CD14-positive monocyte (primary cell): ENCODE data around the gene SAMD5. TPM values are rescaled to one million over a fixed set of nuclear protein-coding genes. Genes with fewer than 3 reads are reported as not detected.

Experiments
- DNase-seq, 3 donors: peaks; one replicate each; pipeline ENCODE4 v3.0.0-alpha.2; 2011 to 2022
- H2AFZ ChIP-seq: 2 replicates; pipeline ENCODE4 v1.6.0; 2012; ENCODE audit warnings: mild to moderate bottlenecking, low read depth, low read length, inconsistent platforms; ENCODE audit not compliant: insufficient read depth, poor library complexity, severe bottlenecking
- H3K27ac ChIP-seq, 2 donors: 1 replicate in 1 of 2; 2 replicates in 1 of 2; pipeline ENCODE4 v1.5.1; 2012 to 2013; ENCODE audit warnings: low read length in 2 of 2, control low read depth in 1 of 2, inconsistent platforms in 1 of 2, low read depth in 1 of 2, mild to moderate bottlenecking in 1 of 2
- H3K27me3 ChIP-seq, 2 donors: one replicate each; pipeline versions ENCODE4 v1.6.0 to v1.6.1; 2011 to 2013; ENCODE audit warnings: low read length in 2 of 2; ENCODE audit not compliant: control insufficient read depth in 2 of 2, insufficient read depth in 2 of 2
- H3K36me3 ChIP-seq, 2 donors: replicated peaks in 1 of 2; 1 replicate in 1 of 2; 2 replicates in 1 of 2; pipeline versions ENCODE4 v1.5.1 to v1.6.1; 2012 to 2013; ENCODE audit warnings: low read length in 2 of 2, control low read depth in 1 of 2, inconsistent platforms in 1 of 2, mild to moderate bottlenecking in 1 of 2; ENCODE audit not compliant: insufficient read depth in 2 of 2, control insufficient read depth in 1 of 2
- H3K4me1 ChIP-seq, 2 donors: 1 replicate in 1 of 2; 2 replicates in 1 of 2; pipeline versions ENCODE4 v1.5.1 to v1.6.1; 2012 to 2013; ENCODE audit warnings: low read length in 2 of 2, control low read depth in 1 of 2, inconsistent platforms in 1 of 2, mild to moderate bottlenecking in 1 of 2, moderate library complexity in 1 of 2; ENCODE audit not compliant: insufficient read depth in 2 of 2, control insufficient read depth in 1 of 2
- H3K4me2 ChIP-seq: replicated peaks from 2 replicates; pipeline ENCODE3; 2012; ENCODE audit warnings: low read length, moderate library complexity, mild to moderate bottlenecking; ENCODE audit not compliant: poor library complexity, severe bottlenecking; ENCODE audit errors: extremely low read depth
- H3K4me3 ChIP-seq, 3 experiments: fragments of 200-600 bp in 1 of 3; sonication (generic) in 1 of 3; replicated peaks in 1 of 3; 1 replicate in 2 of 3; 2 replicates in 1 of 3; pipeline ENCODE4 v1.5.1; 2011 to 2013; ENCODE audit warnings: low read length in 3 of 3, mild to moderate bottlenecking in 3 of 3, control low read depth in 2 of 3, low read depth in 2 of 3, inconsistent platforms in 1 of 3, moderate library complexity in 1 of 3
- H3K79me2 ChIP-seq: 2 replicates; pipeline ENCODE4 v1.6.0; 2012; ENCODE audit warnings: mild to moderate bottlenecking, control low read depth, inconsistent platforms, low read length, moderate library complexity; ENCODE audit not compliant: insufficient read depth
- H3K9ac ChIP-seq: 2 replicates; pipeline ENCODE4 v1.6.0; 2017; ENCODE audit warnings: low read length, mild to moderate bottlenecking; ENCODE audit not compliant: insufficient read depth, poor library complexity, severe bottlenecking
- H3K9me3 ChIP-seq, 2 donors: replicated peaks in 1 of 2; 1 replicate in 1 of 2; 2 replicates in 1 of 2; pipeline versions ENCODE4 v1.5.1 to v1.6.1; 2012 to 2013; ENCODE audit warnings: low read length in 2 of 2, control low read depth in 1 of 2; ENCODE audit not compliant: control insufficient read depth in 1 of 2, insufficient read depth in 1 of 2
- H4K20me1 ChIP-seq: 2 replicates; pipeline ENCODE4 v1.6.0; 2012; ENCODE audit warnings: mild to moderate bottlenecking, low read length, control low read depth, moderate library complexity; ENCODE audit not compliant: insufficient read depth
- H3K27ac Mint-ChIP-seq, 7 donors: one replicate each; pipeline ENCODE4 v1.8.0; 2020; ENCODE audit warnings: mild to moderate bottlenecking in 7 of 7, mixed read lengths in 7 of 7, moderate library complexity in 6 of 7, inconsistent platforms in 2 of 7
- H3K27me3 Mint-ChIP-seq, 3 donors: one replicate each; pipeline ENCODE4 v1.8.0; 2021 to 2022; ENCODE audit warnings: low read depth in 3 of 3, mild to moderate bottlenecking in 3 of 3, mixed read lengths in 3 of 3, moderate library complexity in 3 of 3, inconsistent platforms in 1 of 3
- H3K36me3 Mint-ChIP-seq, 2 donors: one replicate each; pipeline ENCODE4 v1.8.0; 2020; ENCODE audit warnings: mixed read lengths in 2 of 2, inconsistent platforms in 1 of 2, mild to moderate bottlenecking in 1 of 2
- H3K4me1 Mint-ChIP-seq: one replicate; pipeline ENCODE4 v1.8.0; 2020; ENCODE audit warnings: mild to moderate bottlenecking, mixed read lengths
- H3K4me3 Mint-ChIP-seq, 2 donors: one replicate each; pipeline ENCODE4 v1.8.0; 2020; ENCODE audit warnings: mild to moderate bottlenecking in 2 of 2, mixed read lengths in 2 of 2, moderate library complexity in 1 of 2
- H3K9me3 Mint-ChIP-seq, 7 donors: one replicate each; pipeline ENCODE4 v1.8.0; 2020 to 2022; ENCODE audit warnings: mixed read lengths in 7 of 7, mild to moderate bottlenecking in 6 of 7, moderate library complexity in 6 of 7, inconsistent platforms in 2 of 7
- WGBS: methylation state at CpG from one replicate; pipeline ENCODE4 v1.1.5; 2013; ENCODE audit warnings: missing lambda C conversion rate; ENCODE audit not compliant: insufficient coverage; 5-methylcytosine and 5-hydroxymethylcytosine counted together
- intact Hi-C, 2 donors: fragments of 100-400 bp; cut with micrococcal nuclease; formaldehyde crosslinking; loops; one replicate each; pipeline versions ENCODE4 v1.15.0 to v1.15.1; 2023
- polyA plus RNA-seq, 3 donors: library from polyadenylated mRNA; depleted of rRNA in 1 of 3; unstranded in 2 of 3; stranded (reverse) in 1 of 3; fragments of 300-500 nt in 2 of 3; fragments of >200 nt in 1 of 3; fragmentation: Illumina TruSeq in 2 of 3; gene quantifications; 1 replicate in 2 of 3; 2 replicates in 1 of 3; pipeline ENCODE4 v1.2.3, GENCODE V29; 2012 to 2021
- TF ChIP-seq, protein P1 (sequence below): fragments of 200-600 bp; IDR thresholded peaks from one replicate; pipeline ENCODE4 v1.8.0; 2022; ENCODE audit warnings: antibody characterized with exemption, mild to moderate bottlenecking

Gene SAMD5
- polyA plus RNA-seq, 3 donors = not detected

DNA sequence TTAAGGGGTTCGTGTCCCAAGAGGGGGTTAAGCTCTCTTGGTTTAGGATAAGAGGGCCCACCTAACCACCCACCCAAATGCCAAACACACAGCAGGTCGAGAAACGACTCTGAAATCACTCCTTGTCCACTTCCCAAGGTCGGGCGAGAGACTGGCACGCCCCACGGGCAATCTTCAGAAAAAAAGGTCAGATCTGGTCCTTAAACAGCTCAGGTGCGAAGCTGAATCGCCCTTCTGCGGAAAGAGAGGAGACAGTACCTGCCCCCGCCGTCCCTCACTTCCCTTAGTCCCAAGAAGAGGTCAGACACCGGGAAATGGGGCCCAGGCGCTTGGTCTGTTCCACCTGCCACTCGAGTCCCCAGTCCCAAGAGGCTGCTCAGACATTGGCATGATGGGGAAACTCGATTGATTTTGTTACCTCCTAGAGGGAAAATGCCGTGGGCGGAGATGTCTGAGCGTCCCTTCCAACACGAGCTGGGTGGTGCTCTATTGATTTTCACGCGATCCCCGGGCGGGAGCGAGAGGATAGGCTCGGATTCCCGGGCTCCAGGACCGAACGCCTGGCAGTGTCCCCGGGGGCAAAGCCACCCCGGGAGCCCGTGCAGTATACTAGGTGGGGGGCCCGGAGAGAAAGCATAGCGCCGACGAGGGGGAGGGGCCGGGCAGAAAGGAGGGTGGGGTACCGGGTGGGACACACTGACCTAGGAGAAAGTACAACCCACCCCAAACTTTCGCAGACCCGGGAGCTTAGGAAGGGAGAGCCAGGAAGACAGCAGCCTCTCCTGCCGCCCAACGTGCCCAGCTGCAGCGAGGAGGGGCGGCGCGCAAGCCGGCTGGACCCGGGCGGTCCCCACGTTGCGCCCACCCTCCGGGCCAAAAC lies 1.1 kb upstream of the SAMD5 start:
- H3K9me3 ChIP-seq = peaks cover 0 to 7% of the 10 kb centered on the region in 2 donors
- Mint-ChIP-seq H3K27me3 (peaks cover 62 to 70% (median 68%) of the 10 kb centered on the region in 3 donors), H3K4me3 (peak overlapping the region; percentile 56 to 94), H3K4me1 (peaks cover 21% of the 10 kb centered on the region), H3K27ac (no peak overlapping the region), H3K9me3 (peaks cover 0 to 13% (median 3%) of the 10 kb centered on the region in 7 donors), H3K36me3 (peaks cover 0 to 2% of the 10 kb centered on the region in 2 donors)
- H3K79me2 ChIP-seq = no peaks in the 10 kb centered on the region
- peak overlapping the region; percentile 29 for H2AFZ ChIP-seq
- intact Hi-C loops = no loop called here
- WGBS = 2% methylated on average over 39 of the region's 52 CpGs
- no peak overlapping the region for H3K27ac ChIP-seq
- TF ChIP-seq, protein P1, sequence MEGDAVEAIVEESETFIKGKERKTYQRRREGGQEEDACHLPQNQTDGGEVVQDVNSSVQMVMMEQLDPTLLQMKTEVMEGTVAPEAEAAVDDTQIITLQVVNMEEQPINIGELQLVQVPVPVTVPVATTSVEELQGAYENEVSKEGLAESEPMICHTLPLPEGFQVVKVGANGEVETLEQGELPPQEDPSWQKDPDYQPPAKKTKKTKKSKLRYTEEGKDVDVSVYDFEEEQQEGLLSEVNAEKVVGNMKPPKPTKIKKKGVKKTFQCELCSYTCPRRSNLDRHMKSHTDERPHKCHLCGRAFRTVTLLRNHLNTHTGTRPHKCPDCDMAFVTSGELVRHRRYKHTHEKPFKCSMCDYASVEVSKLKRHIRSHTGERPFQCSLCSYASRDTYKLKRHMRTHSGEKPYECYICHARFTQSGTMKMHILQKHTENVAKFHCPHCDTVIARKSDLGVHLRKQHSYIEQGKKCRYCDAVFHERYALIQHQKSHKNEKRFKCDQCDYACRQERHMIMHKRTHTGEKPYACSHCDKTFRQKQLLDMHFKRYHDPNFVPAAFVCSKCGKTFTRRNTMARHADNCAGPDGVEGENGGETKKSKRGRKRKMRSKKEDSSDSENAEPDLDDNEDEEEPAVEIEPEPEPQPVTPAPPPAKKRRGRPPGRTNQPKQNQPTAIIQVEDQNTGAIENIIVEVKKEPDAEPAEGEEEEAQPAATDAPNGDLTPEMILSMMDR = no peak
- H3K4me1 ChIP-seq = peaks cover 12 to 16% of the 10 kb centered on the region in 2 donors
- H3K27me3 ChIP-seq = peaks cover 45 to 80% of the 10 kb centered on the region in 2 donors
- H4K20me1 ChIP-seq = no peaks in the 10 kb centered on the region
- H3K36me3 ChIP-seq = no peaks in the 10 kb centered on the region
- H3K9ac ChIP-seq = no peak overlapping the region
- H3K4me3 ChIP-seq = peak overlapping the region in 1 of 3 experiments; percentile 67
- no peak for DNase-seq
- peak overlapping the region; percentile 70 for H3K4me2 ChIP-seq

DNA sequence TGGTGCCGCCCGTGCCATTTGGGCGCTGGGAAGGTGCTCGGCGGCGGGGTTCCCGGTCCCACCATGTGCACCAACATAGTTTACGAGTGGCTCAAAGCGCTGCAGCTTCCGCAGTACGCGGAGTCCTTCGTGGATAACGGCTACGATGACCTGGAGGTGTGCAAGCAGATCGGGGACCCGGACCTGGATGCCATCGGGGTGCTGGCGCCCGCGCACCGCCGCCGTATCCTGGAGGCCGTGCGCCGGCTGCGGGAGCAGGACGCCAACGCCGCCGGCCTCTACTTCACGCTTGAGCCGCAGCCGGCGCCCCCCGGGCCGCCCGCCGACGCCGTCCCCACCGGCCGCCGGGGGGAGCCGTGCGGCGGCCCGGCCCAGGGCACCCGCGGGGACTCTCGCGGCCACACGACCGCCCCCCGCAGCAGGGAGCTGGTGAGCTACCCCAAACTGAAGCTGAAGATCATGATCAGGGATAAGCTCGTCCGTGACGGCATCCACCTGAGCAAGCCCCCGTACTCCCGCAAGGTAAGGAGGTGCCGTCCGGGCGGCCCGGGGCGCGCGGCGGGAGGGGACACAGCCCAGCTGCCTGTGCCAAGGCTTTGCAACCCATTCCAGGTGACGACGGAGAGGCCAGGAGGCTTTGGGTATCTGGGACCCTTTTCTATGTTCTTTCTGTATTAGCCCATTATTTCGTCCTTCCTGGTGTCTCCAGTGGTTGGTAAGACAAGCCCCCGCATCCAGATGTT lies 547 bp downstream of the SAMD5 start:
- Histone ChIP-seq H3K27ac (no peak overlapping the region), H3K9me3 (peaks cover 0 to 7% of the 10 kb centered on the region in 2 donors), H4K20me1 (no peaks in the 10 kb centered on the region), H3K4me2 (peak overlapping the region; percentile 70), H3K9ac (no peak overlapping the region), H2AFZ (peak overlapping the region; percentile 29), H3K4me3 (peak overlapping the region in 1 of 3 experiments; percentile 67), H3K36me3 (no peaks in the 10 kb centered on the region), H3K4me1 (peaks cover 12 to 16% of the 10 kb centered on the region in 2 donors), H3K79me2 (no peaks in the 10 kb centered on the region), H3K27me3 (peaks cover 52 to 80% of the 10 kb centered on the region in 2 donors)
- WGBS = under 1% methylated on average over 71 of the region's 73 CpGs
- Mint-ChIP-seq H3K27me3 (peaks cover 58 to 67% (median 63%) of the 10 kb centered on the region in 3 donors), H3K27ac (no peak overlapping the region), H3K36me3 (peaks cover 0 to 2% of the 10 kb centered on the region in 2 donors), H3K9me3 (peaks cover 0 to 13% (median 3%) of the 10 kb centered on the region in 7 donors), H3K4me1 (peaks cover 21% of the 10 kb centered on the region), H3K4me3 (peak overlapping the region; percentile 59 to 90)
- TF ChIP-seq, protein P1 = no peak
- intact Hi-C loops = no loop called here
- DNase-seq = no peak
